CD8-positive, alpha-beta memory T cell (primary cell): Measurements from ENCODE around the gene RALGAPA2. TPM values are rescaled to one million over a fixed set of nuclear protein-coding genes. Genes with fewer than 3 reads are reported as not detected.
A peak's percentile ranks its signal among the peaks of the same experiment; 100 is the strongest.

Source experiments
- CTCF ChIA-PET: fragments of 350-600 bp; sonication (Branson Sonifier 250); formaldehyde crosslinking; loops from one replicate; lab custom pipeline; 2021; ENCODE audit warnings: antibody characterized with exemption; lab: Charles Lee
- POLR2A ChIA-PET: fragments of 350-600 bp; sonication (Branson Sonifier 250); formaldehyde crosslinking; loops from one replicate; lab custom pipeline; 2021; ENCODE audit warnings: antibody characterized with exemption; lab: Charles Lee
- DNase-seq, 5 donors: peaks; one replicate each; pipeline versions ENCODE4 v3.0.0 to v3.0.0-alpha.2; 2020 to 2022; ENCODE audit warnings: mixed read lengths in 1 of 5
- H3K27ac ChIP-seq: one replicate; pipeline ENCODE4 v1.7.0; 2013; ENCODE audit warnings: low read depth, mild to moderate bottlenecking, low read length, moderate library complexity
- H3K27me3 ChIP-seq: 2 replicates; pipeline ENCODE4 v1.7.0; 2013; ENCODE audit warnings: low read length, mild to moderate bottlenecking; ENCODE audit not compliant: insufficient read depth, poor library complexity, severe bottlenecking
- H3K36me3 ChIP-seq: 2 replicates; pipeline ENCODE4 v1.7.0; 2013; ENCODE audit warnings: mild to moderate bottlenecking, low read length, moderate library complexity; ENCODE audit not compliant: insufficient read depth
- H3K4me1 ChIP-seq: 2 replicates; pipeline ENCODE4 v1.7.0; 2013; ENCODE audit warnings: mild to moderate bottlenecking, low read length, moderate library complexity; ENCODE audit not compliant: insufficient read depth
- H3K4me3 ChIP-seq: 2 replicates; pipeline ENCODE4 v1.7.0; 2013; ENCODE audit warnings: mild to moderate bottlenecking, low read length
- H3K9me3 ChIP-seq: 2 replicates; pipeline ENCODE4 v1.7.0; 2013; ENCODE audit warnings: mild to moderate bottlenecking, low read length
- H3K27ac Mint-ChIP-seq, 8 donors: one replicate each; pipeline ENCODE4 v1.8.0; 2020 to 2021; ENCODE audit warnings: mixed read lengths in 8 of 8, mild to moderate bottlenecking in 6 of 8, inconsistent platforms in 3 of 8, moderate library complexity in 3 of 8
- H3K27me3 Mint-ChIP-seq, 2 donors: one replicate each; pipeline ENCODE4 v1.8.0; 2020 to 2021; ENCODE audit warnings: mixed read lengths in 2 of 2, mild to moderate bottlenecking in 1 of 2, moderate library complexity in 1 of 2
- H3K36me3 Mint-ChIP-seq, 3 donors: one replicate each; pipeline ENCODE4 v1.8.0; 2020 to 2021; ENCODE audit warnings: mixed read lengths in 3 of 3, inconsistent platforms in 1 of 3, mild to moderate bottlenecking in 1 of 3
- H3K4me1 Mint-ChIP-seq, 3 donors: one replicate each; pipeline ENCODE4 v1.8.0; 2020 to 2021; ENCODE audit warnings: mixed read lengths in 3 of 3, inconsistent platforms in 1 of 3, mild to moderate bottlenecking in 1 of 3
- H3K4me3 Mint-ChIP-seq, 7 donors: one replicate each; pipeline ENCODE4 v1.8.0; 2020 to 2021; ENCODE audit warnings: mixed read lengths in 7 of 7, mild to moderate bottlenecking in 6 of 7, moderate library complexity in 4 of 7, inconsistent platforms in 2 of 7
- H3K9me3 Mint-ChIP-seq, 5 donors: one replicate each; pipeline ENCODE4 v1.8.0; 2020 to 2022; ENCODE audit warnings: mixed read lengths in 5 of 5, mild to moderate bottlenecking in 3 of 5, moderate library complexity in 2 of 5, inconsistent platforms in 1 of 5
- polyA plus RNA-seq: library from polyadenylated mRNA; unstranded; fragments of 300-500 nt; fragmentation: Illumina TruSeq; gene quantifications from one replicate; pipeline ENCODE4 v1.2.3, GENCODE V29; 2021
- total RNA-seq, 2 experiments: library from RNA; stranded (reverse); gene quantifications; one replicate each; pipeline ENCODE4 v1.2.3, GENCODE V29; 2021

RALGAPA2 gene
- 10 to 100 TPM; 13.4 to 14.5 TPM for total RNA-seq
- 7.4 TPM for polyA plus RNA-seq

GRCh38 chr20:20712474-20713243 lies at the start of gene RALGAPA2:
Gene RALGAPA2, minus strand, starts transcription at chr20:20712644. Its CDS starts 164 bp downstream, at chr20:20712480.
- H3K27ac ChIP-seq = peak within 1 kb of the TSS; percentile 63
- H3K36me3 ChIP-seq = no peaks in the 10 kb centered on the region
- CTCF ChIA-PET = no interaction called here
- peaks cover 0 to 4% of the 10 kb centered on the region in 2 donors for H3K27me3 Mint-ChIP-seq
- POLR2A ChIA-PET = interaction anchor here (0.6 kb wide), 1 partner anchor 15 kb away, joined by 3 read pairs; no protein-coding TSS in a partner anchor
- H3K4me3 Mint-ChIP-seq = peak within 1 kb of the TSS; percentile 86 to 98 (median 96)
- peak within 1 kb of the TSS; percentile 82 for H3K4me3 ChIP-seq
- peaks cover 7% of the 10 kb centered on the region for H3K4me1 ChIP-seq
- peak; percentile 91 to 96 (median 94) for DNase-seq
- H3K9me3 ChIP-seq = no peaks in the 10 kb centered on the region
- H3K36me3 Mint-ChIP-seq = peaks cover 0 to 7% (median 3%) of the 10 kb centered on the region in 3 donors
- peaks cover 27 to 37% (median 35%) of the 10 kb centered on the region in 3 donors for H3K4me1 Mint-ChIP-seq
- H3K27me3 ChIP-seq = no peaks in the 10 kb centered on the region
- H3K27ac Mint-ChIP-seq = peak within 1 kb of the TSS; percentile 96 to 99 (median 98)
- no peaks in the 10 kb centered on the region for H3K9me3 Mint-ChIP-seq

DNA sequence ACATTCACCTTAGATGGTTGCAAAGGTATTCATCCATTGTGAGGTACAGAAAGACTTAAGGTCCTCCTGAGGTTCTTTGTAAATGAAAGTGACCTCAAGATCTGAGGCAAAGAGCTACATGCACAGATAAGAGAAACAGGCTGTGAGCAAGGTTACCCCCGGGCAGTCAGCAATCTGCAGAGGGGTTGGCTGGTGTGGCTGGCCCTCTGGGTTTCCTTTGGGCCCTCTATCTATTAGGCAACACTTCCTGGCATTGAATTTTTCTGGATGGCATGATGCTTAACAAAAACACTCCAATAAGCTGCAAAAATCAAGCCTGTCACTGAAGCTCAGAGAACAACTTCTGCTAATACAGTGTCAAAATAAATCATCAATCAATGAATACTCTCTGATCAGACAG lies 48.9 kb upstream of the RALGAPA2 start:
- ChIA-PET POLR2A (no interaction called here), CTCF (no interaction called here)
- Mint-ChIP-seq H3K4me3 (no peak overlapping the region), H3K27me3 (peaks cover 4 to 46% of the 10 kb centered on the region in 2 donors), H3K9me3 (no peaks in the 10 kb centered on the region), H3K36me3 (no peaks in the 10 kb centered on the region), H3K27ac (peak overlapping the region in 1 of 8 donors; percentile 80), H3K4me1 (no peaks in the 10 kb centered on the region)
- H3K4me1 ChIP-seq = no peaks in the 10 kb centered on the region
- no peaks in the 10 kb centered on the region for H3K9me3 ChIP-seq
- H3K4me3 ChIP-seq = no peak overlapping the region
- no peak for DNase-seq
- H3K36me3 ChIP-seq = no peaks in the 10 kb centered on the region
- H3K27ac ChIP-seq = no peak overlapping the region
- H3K27me3 ChIP-seq = no peaks in the 10 kb centered on the region

DNA sequence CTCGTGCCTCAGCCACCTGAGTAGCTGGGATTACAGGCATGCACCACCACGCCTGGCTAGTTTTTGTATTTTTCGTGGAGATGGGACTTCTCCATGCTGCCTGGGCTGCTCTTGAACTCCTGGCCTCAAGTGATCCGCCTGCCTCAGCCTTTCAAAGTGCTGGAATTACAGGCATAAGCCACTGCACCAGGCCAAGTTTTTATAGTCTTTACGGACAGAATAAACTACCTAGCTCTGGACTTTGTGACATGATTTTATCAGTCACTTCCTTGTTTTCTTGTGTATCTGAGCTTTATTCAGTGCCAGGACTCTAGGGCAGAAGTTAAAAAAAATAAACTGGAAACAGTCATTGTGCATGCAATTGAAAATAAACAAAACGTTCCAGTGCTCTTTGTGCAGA lies 46.7 kb upstream of the RALGAPA2 start:
- H3K4me1 Mint-ChIP-seq = no peaks in the 10 kb centered on the region
- Histone ChIP-seq H3K27me3 (no peaks in the 10 kb centered on the region), H3K27ac (no peak overlapping the region), H3K4me3 (no peak overlapping the region), H3K4me1 (no peaks in the 10 kb centered on the region), H3K36me3 (no peaks in the 10 kb centered on the region), H3K9me3 (no peaks in the 10 kb centered on the region)
- no peaks in the 10 kb centered on the region for H3K36me3 Mint-ChIP-seq
- CTCF ChIA-PET = no interaction called here
- H3K4me3 Mint-ChIP-seq = no peak overlapping the region
- no peaks in the 10 kb centered on the region for H3K9me3 Mint-ChIP-seq
- POLR2A ChIA-PET = no interaction called here
- H3K27me3 Mint-ChIP-seq = peaks cover 5 to 54% of the 10 kb centered on the region in 2 donors
- DNase-seq = no peak
- H3K27ac Mint-ChIP-seq = no peak overlapping the region

DNA sequence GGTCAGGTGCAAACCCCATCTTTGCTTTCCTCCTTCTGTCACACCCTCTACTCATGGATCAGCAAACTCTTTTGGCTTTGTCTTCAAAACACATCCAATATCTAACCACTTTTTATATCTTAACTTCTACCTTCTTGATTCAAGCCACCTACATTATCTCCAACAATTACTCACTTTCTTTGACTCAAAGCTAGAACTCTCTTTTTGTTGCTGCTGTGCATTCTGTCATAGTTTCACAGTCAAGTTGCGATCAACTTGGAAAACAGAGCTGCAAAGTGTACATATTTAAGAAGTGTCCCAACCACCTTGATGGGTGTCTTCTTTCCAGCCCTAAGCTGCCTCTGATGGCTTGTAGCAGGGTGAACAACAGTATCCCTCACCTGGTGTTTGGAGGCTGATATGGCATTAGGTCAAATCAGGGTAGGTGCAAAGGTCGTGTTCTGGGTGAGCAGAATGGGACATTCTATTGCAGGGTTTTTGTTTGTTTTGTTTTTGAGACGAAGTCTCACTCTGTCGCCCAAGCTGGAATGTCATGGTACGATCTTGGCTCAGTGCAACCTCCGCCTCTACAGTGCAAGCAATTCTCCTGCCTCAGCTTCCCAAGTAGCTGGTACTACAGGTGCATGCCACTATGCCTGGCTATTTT lies 43.4 kb upstream of the RALGAPA2 start:
- no peaks in the 10 kb centered on the region for H3K9me3 Mint-ChIP-seq
- Histone ChIP-seq H3K36me3 (no peaks in the 10 kb centered on the region), H3K27ac (no peak overlapping the region), H3K4me3 (no peak overlapping the region), H3K4me1 (no peaks in the 10 kb centered on the region), H3K27me3 (no peaks in the 10 kb centered on the region), H3K9me3 (no peaks in the 10 kb centered on the region)
- ChIA-PET POLR2A (no interaction called here), CTCF (no interaction called here)
- H3K27me3 Mint-ChIP-seq = peaks cover 5 to 49% of the 10 kb centered on the region in 2 donors
- H3K4me1 Mint-ChIP-seq = no peaks in the 10 kb centered on the region
- no peak overlapping the region for H3K4me3 Mint-ChIP-seq
- no peak overlapping the region for H3K27ac Mint-ChIP-seq
- H3K36me3 Mint-ChIP-seq = no peaks in the 10 kb centered on the region
- no peak for DNase-seq

DNA sequence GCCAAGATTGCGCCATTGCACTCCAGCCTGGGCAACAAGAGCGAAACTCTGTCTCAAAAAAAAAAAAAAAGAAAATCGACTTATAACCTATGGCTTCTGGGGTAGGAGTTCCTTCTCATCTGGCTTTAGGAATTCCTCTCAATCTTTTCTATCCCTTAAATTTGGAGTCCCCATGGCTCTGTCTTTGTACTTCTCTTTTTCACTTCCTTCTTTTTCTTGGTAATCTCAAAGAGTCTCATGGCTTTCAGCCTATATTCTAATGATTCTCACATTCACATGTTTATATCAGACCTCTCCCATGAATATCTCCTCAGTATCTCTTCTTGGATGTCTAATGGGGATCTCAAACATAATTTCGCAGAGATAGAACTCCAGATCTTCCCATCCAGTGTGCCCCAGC lies 42.8 kb upstream of the RALGAPA2 start:
- no peak overlapping the region for H3K4me3 Mint-ChIP-seq
- H3K27me3 Mint-ChIP-seq = peaks cover 7 to 49% of the 10 kb centered on the region in 2 donors
- H3K36me3 Mint-ChIP-seq = no peaks in the 10 kb centered on the region
- no peak for DNase-seq
- Histone ChIP-seq H3K27ac (no peak overlapping the region), H3K4me3 (no peak overlapping the region), H3K27me3 (no peaks in the 10 kb centered on the region), H3K4me1 (no peaks in the 10 kb centered on the region), H3K9me3 (no peaks in the 10 kb centered on the region), H3K36me3 (no peaks in the 10 kb centered on the region)
- no peaks in the 10 kb centered on the region for H3K4me1 Mint-ChIP-seq
- CTCF ChIA-PET = no interaction called here
- H3K9me3 Mint-ChIP-seq = no peaks in the 10 kb centered on the region
- POLR2A ChIA-PET = no interaction called here
- no peak overlapping the region for H3K27ac Mint-ChIP-seq

DNA sequence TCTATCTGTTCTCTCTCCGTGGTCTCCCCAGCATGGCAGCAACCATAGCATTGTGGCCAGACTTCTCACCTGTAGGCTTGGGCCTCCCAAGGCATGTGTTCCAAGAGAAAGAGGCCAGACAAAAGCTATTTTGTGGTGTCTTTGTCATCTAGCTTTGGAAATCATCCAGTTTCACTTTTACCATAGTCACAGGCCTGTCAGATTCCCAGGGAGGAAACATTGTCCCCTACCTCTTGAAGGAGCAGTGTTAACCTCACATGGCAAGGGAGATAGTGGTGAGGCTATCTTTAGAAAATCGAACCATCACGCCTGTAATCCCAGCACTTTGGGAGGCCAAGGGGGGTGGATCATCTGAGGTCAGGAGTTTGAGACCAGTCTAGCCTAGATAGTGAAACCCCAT lies 42.3 kb upstream of the RALGAPA2 start:
- Histone ChIP-seq H3K9me3 (no peaks in the 10 kb centered on the region), H3K36me3 (no peaks in the 10 kb centered on the region), H3K27ac (no peak overlapping the region), H3K4me3 (no peak overlapping the region), H3K4me1 (no peaks in the 10 kb centered on the region), H3K27me3 (no peaks in the 10 kb centered on the region)
- ChIA-PET CTCF (no interaction called here), POLR2A (no interaction called here)
- Mint-ChIP-seq H3K4me1 (no peaks in the 10 kb centered on the region), H3K27ac (no peak overlapping the region), H3K27me3 (peaks cover 7 to 49% of the 10 kb centered on the region in 2 donors), H3K36me3 (no peaks in the 10 kb centered on the region), H3K9me3 (no peaks in the 10 kb centered on the region), H3K4me3 (no peak overlapping the region)
- no peak for DNase-seq

GRCh38 chr20:20752712-20753111 lies 40.3 kb upstream of the RALGAPA2 start:
- peaks cover 5 to 9% (median 8%) of the 10 kb centered on the region in 5 donors for H3K9me3 Mint-ChIP-seq
- no peak overlapping the region for H3K4me3 Mint-ChIP-seq
- H3K36me3 ChIP-seq = no peaks in the 10 kb centered on the region
- H3K4me1 Mint-ChIP-seq = no peaks in the 10 kb centered on the region
- no peak overlapping the region for H3K27ac ChIP-seq
- no peaks in the 10 kb centered on the region for H3K4me1 ChIP-seq
- DNase-seq = no peak
- peaks cover 0 to 9% (median 1%) of the 10 kb centered on the region in 3 donors for H3K36me3 Mint-ChIP-seq
- POLR2A ChIA-PET = no interaction called here
- H3K9me3 ChIP-seq = no peaks in the 10 kb centered on the region
- H3K4me3 ChIP-seq = no peak overlapping the region
- CTCF ChIA-PET = no interaction called here
- H3K27me3 Mint-ChIP-seq = peaks cover 9 to 49% of the 10 kb centered on the region in 2 donors
- H3K27ac Mint-ChIP-seq = no peak overlapping the region
- H3K27me3 ChIP-seq = no peaks in the 10 kb centered on the region

DNA sequence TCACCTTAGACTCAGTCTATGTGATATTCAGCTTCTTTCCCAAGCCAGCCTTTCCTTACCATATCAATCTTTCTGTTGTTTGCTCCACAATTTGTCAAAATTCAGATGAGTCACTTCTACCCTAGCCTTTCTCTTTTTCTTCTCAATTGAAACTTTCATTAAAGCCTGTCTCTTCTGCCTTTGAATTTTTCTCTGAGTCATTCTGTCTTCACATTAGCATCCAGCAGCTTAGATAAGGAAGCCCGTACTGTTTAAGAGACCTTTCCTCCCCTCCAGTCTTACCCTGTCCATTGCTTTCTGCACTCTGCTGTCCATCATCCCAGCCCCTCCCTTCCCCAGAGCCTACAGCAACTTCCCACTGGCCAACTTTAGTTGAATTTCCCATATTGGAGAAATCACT lies 34.9 kb upstream of the RALGAPA2 start:
- no peaks in the 10 kb centered on the region for H3K4me1 Mint-ChIP-seq

More for the DNA sequence above, 34.9 kb upstream of the RALGAPA2 start:
- ChIA-PET CTCF (no interaction called here), POLR2A (no interaction called here)
- Mint-ChIP-seq H3K9me3 (peaks cover 5 to 9% (median 8%) of the 10 kb centered on the region in 5 donors), H3K27me3 (peaks cover 12 to 47% of the 10 kb centered on the region in 2 donors), H3K27ac (no peak overlapping the region), H3K4me3 (no peak overlapping the region), H3K36me3 (peaks cover 0 to 9% (median 1%) of the 10 kb centered on the region in 3 donors)
- no peaks in the 10 kb centered on the region for H3K9me3 ChIP-seq
- no peak overlapping the region for H3K4me3 ChIP-seq
- H3K4me1 ChIP-seq = no peaks in the 10 kb centered on the region
- DNase-seq = no peak
- no peaks in the 10 kb centered on the region for H3K36me3 ChIP-seq
- H3K27ac ChIP-seq = no peak overlapping the region
- H3K27me3 ChIP-seq = no peaks in the 10 kb centered on the region
